ENCODE results near the gene DAGLA. TPM values are rescaled to one million over a fixed set of nuclear protein-coding genes. Genes with fewer than 3 reads are reported as not detected.

The DAGLA gene
- total RNA-seq, 4 donors from 2014 or later, result 5.8 to 18.9 (median 10.2) TPM

GRCh38 chr11:61769946-61770683 lies 89.9 kb downstream of the DAGLA start:
- Histone ChIP-seq H3K4me3 (no peak overlapping the region), H3K36me3 (no peaks in the 10 kb centered on the region), H3K9me3 (no peaks in the 10 kb centered on the region), H3K27me3 (no peaks in the 10 kb centered on the region), H3K4me1 (no peaks in the 10 kb centered on the region), H3K27ac (no peak overlapping the region)
- DNase-seq, result no peak
- TF ChIP-seq CTCF (IDR thresholded peaks at IDR 0.05) (no peak), POLR2A (IDR thresholded peaks at IDR 0.05) (no peak)

GRCh38 chr11:61771195-61771894 lies 91.2 kb downstream of the DAGLA start:
- Histone ChIP-seq H3K27me3 (no peaks in the 10 kb centered on the region), H3K4me3 (no peak overlapping the region), H3K36me3 (no peaks in the 10 kb centered on the region), H3K27ac (no peak overlapping the region), H3K4me1 (no peaks in the 10 kb centered on the region), H3K9me3 (no peaks in the 10 kb centered on the region)
- no peak for DNase-seq
- TF ChIP-seq CTCF (IDR thresholded peaks at IDR 0.05) (no peak), POLR2A (IDR thresholded peaks at IDR 0.05) (no peak)

- Histone ChIP-seq H3K4me3 (no peak overlapping the region), H3K27ac (no peak overlapping the region), H3K36me3 (peaks cover 0 to 2% (median 0%) of the 10 kb centered on the region in 3 donors), H3K9me3 (no peaks in the 10 kb centered on the region), H3K4me1 (peaks cover 0 to 2% (median 0%) of the 10 kb centered on the region in 4 donors), H3K27me3 (no peaks in the 10 kb centered on the region)
- TF ChIP-seq CTCF (IDR thresholded peaks at IDR 0.05), result no peak
- TF ChIP-seq POLR2A (IDR thresholded peaks at IDR 0.05), result no peak
- no peak for DNase-seq
These were observed 91.8 kb downstream of the DAGLA start for GRCh38 chr11:61771985-61772455.

- no peak for TF ChIP-seq CTCF (IDR thresholded peaks at IDR 0.05)
- TF ChIP-seq POLR2A (IDR thresholded peaks at IDR 0.05), result no peak
- H3K36me3 ChIP-seq, result peaks cover 0 to 14% (median 0%) of the 10 kb centered on the region in 3 donors
- peaks cover 0 to 6% (median 0%) of the 10 kb centered on the region in 4 donors for H3K4me1 ChIP-seq
- H3K4me3 ChIP-seq, result no peak overlapping the region
- no peaks in the 10 kb centered on the region for H3K27me3 ChIP-seq
- no peak overlapping the region for H3K27ac ChIP-seq
- no peaks in the 10 kb centered on the region for H3K9me3 ChIP-seq
- DNase-seq, result no peak
These were observed 93.2 kb downstream of the DAGLA start for GRCh38 chr11:61773356-61773755.

GRCh38 chr11:61773809-61774208 lies 93.6 kb downstream of the DAGLA start:
- no peak for TF ChIP-seq CTCF (IDR thresholded peaks at IDR 0.05)
- no peak for TF ChIP-seq POLR2A (IDR thresholded peaks at IDR 0.05)
- Histone ChIP-seq H3K4me1 (peaks cover 0 to 6% (median 0%) of the 10 kb centered on the region in 4 donors), H3K4me3 (no peak overlapping the region), H3K9me3 (no peaks in the 10 kb centered on the region), H3K27ac (no peak overlapping the region), H3K27me3 (no peaks in the 10 kb centered on the region), H3K36me3 (peaks cover 0 to 15% (median 0%) of the 10 kb centered on the region in 3 donors)
- no peak for DNase-seq
